GM18511 (cell line): Measurements from ENCODE around the gene TTC7B.

Experiments used
- ATAC-seq: cut with Tn5 transposase; IDR thresholded peaks from one replicate; pipeline ENCODE4 v1.9.1; 2021; ENCODE audit warnings: mild to moderate bottlenecking, moderate library complexity; ENCODE audit not compliant: unreplicated experiment

TTC7B gene

DNA sequence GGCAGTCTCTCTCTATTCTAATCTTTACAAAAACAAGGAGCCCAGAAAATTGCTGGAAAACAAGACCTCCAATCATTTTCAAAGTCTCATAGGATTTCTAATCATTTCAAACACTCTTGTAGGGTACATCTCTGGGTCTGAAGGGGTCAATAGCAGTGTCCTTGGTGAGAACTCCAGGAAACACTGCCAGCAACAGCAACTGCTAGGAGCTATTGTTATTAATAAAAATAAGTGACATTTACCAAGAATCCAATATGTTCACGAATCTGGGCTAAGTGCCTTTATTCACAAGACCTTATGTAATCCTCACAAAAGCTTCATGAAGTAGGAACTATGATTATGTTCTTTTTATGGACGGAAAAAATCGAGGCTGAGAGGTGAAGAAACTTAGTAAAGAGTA lies 72.8 kb downstream of the TTC7B start:
- ATAC-seq = no peak

- no peak for ATAC-seq
Measured at GRCh38 chr14:90742729-90743128, 73.5 kb downstream of the TTC7B start.

- ATAC-seq = no peak
Measured at GRCh38 chr14:90742252-90742651, 74.0 kb downstream of the TTC7B start.

DNA sequence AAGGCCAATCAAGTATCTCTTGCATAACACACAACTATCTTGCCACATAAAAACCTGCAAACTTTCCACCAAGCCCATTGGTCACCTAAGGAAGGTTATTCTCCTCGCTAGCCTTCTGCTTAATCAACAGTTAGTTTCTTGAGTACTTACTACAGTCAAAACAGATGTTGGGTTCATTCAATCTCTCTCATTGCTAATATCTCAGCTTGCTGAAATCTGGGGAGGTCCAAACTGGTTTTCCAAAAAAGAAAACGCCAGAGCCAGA lies 74.6 kb downstream of the TTC7B start:
- no peak for ATAC-seq

GRCh38 chr14:90740946-90741681 lies 75.1 kb downstream of the TTC7B start:
- no peak for ATAC-seq

DNA sequence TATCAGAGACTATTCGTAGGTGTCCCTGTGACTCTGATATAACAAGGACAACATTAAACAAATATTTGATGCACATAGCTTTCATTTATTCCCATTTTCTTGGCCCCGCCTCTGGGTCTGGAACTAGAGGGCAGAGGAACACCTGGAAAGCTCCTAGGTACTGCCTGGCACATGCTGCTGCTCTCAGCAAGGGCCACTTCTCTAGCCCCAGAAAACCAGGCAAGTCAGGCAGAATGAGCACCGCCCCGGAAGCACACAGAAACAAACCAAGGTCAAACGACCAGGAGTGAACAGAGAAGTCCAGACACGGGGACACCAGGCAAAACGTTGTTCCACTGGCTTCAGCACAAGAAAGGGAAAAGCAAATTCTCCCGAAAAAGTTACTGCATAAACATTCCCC lies 76.1 kb downstream of the TTC7B start:
- no peak for ATAC-seq

DNA sequence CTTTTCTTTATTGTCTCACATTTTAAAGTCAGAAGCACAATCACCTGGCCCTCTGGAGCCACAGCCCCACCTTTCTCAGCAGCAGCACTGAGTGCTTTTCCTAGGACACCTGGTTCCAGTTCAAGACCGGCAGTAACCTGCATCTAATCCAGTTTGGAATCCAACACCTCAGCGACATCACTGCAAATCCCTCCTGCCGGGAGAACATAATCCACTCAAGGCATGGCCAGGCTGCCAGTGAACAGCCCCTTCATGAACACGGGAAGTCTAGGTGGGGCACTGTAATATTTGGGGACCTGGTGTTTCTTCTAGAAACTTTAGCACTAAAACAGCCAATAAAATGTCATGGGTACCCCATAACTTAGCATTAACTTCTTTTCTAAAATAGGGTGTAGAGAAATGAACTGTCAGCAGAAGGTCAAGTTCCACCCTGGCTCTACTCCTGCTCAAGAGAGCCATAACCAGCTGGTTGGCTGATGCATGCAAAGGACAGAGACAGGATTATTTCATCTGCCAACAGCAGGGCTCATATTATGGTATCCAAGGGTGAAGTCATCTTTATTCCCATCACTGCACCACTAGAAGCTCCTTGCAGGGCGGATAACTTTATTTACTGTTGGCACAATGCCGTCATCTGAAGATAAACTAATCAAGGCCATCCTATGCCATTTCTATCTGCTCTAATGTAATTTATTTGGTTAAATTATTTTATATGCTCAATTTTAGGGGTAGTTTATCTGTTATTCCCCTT lies 76.7 kb downstream of the TTC7B start:
- ATAC-seq = no peak

GRCh38 chr14:90733139-90733808 lies 83.0 kb downstream of the TTC7B start:
- ATAC-seq = no peak

GRCh38 chr14:90732718-90733117 lies 83.5 kb downstream of the TTC7B start:
- ATAC-seq = no peak

DNA sequence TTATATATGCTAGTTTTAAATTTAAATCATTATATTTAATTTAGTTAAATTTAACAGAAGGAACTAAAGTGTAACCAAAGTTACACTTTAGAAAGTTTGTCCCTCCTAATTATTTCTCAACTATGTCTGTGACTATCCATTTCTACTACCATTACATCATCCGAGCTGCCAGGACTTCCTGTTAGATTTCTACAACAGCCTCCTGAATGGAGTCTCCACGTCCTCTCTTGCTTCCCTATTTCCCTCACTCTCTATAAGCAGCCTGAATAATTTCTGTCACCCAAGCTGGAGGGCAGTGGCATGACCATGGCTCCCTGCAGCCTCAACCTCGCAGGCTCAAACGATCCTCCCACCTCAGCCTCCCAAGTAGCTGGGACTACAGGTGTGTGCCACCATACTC lies 84.1 kb downstream of the TTC7B start:
- ATAC-seq = no peak

GRCh38 chr14:90731487-90731886 lies 84.7 kb downstream of the TTC7B start:
- no peak for ATAC-seq

DNA sequence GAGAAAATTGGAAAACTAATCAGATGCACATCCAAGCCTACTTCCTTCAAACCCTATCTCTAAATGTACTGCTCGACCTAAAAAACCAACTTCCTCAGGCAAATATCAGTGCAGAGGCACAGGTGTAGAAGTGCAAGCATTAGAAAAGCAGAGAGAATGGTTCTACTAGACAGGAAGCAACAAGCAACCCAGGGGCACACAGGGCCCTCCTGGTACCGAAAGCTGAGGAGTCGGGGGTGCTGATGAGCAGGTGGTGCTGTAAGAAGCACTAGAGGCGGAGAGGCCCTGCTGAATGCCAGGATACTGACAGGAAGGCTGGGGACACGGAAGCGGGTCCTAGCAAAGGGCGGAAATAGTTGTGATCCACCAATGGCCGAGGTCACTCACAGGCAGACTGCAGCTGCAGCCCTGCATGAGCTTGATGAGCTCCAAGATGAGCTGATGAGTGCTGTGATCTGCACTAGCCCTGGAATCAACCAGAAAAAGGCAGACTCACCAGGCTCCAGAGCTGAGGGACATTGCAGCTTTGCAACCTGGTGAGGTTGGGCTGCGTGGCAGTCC lies 85.9 kb downstream of the TTC7B start:
- ATAC-seq = no peak

DNA sequence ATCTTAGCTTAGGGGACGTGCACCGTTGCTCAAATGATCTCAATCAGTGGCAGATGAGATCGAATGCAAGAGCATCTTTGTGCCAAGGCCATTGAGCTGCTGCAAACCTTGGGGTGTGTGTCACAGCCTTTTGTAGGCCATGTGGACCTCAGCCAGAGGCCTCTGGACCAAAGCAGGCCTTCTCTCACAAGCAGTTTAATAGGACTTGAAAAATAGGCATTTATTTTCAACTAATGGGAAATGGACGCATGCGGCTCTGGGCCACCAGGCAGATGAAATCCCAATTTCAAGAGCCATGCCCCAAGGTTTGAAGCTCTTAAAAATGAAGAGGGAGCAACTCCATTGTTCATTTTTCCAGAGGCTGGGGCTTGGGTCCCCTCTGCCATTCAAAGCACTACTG lies 87.3 kb downstream of the TTC7B start:
- no peak for ATAC-seq

GRCh38 chr14:90727082-90727481 lies 89.1 kb downstream of the TTC7B start:
- ATAC-seq = no peak

GRCh38 chr14:90726656-90727055 lies 89.6 kb downstream of the TTC7B start:
- ATAC-seq = no peak

DNA sequence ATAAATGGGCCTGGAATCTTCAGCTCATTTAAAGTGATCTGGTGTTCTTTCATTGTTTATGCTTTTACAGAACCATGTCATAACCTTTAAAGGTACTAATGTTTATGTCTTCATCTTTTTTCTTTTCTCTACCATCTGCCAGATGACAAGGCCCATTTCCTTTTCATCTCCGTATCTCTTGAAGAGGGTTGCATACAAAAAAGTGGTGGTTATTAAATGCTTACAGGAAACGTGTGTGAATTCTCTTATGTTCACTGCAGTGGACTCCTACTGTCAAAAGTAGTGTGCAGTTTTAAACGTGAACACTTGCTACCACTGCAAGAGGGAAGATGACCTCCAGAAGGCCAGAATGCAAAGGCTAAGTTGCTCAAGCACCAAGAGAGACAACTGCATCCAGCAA lies 91.4 kb downstream of the TTC7B start:
- no peak for ATAC-seq

GRCh38 chr14:90722590-90722989 lies 93.6 kb downstream of the TTC7B start:
- ATAC-seq = no peak

- no peak for ATAC-seq
Measured at GRCh38 chr14:90721619-90722305, 94.5 kb downstream of the TTC7B start.

GRCh38 chr14:90720832-90721231 lies 95.4 kb downstream of the TTC7B start:
- ATAC-seq = no peak

DNA sequence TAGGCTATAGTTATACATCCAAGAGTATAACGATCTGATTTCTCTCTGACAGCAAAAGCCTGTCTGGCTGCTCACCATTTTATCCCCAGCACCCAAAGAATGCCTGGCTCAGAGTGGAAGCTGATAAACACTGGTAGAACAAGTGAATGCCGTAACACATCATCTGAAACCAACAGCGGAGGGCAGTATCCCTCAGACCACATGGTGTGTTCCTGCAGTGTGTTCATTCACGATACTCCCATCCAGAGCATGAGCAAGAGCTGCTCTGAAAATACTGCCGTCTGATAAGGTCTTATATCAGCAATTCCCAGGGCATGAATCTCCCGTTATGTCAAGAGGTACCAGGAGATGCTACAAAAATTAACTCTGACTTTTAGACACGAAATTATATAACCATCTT lies 95.9 kb downstream of the TTC7B start:
- no peak for ATAC-seq

DNA sequence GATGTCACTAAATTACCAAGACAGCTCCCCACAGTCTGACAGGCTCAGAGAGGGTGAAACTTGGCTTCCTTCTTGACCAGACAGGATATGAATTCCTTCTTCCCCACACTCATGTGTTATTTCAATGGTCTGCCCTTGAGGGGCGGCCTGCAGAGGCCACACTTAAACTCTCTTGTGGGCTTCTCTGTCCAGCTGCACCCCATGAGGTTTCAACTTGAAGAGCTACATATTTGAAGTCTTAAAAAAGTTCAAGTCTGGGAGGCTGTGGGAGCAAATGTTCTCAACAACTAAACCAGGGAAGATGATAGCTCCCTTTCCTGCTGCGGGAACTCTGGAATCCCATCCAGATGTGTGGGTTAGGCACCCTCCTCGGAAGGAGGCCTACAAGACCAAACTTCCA lies 98.3 kb downstream of the TTC7B start:
- no peak for ATAC-seq
